HG02610 (cell line): Measurements from ENCODE around the gene G6PC1.

Experiments
- ATAC-seq: cut with Tn5 transposase; IDR thresholded peaks from one replicate; pipeline ENCODE4 v1.9.1; 2021; ENCODE audit warnings: mild to moderate bottlenecking, moderate library complexity; ENCODE audit not compliant: unreplicated experiment

Gene G6PC1

DNA sequence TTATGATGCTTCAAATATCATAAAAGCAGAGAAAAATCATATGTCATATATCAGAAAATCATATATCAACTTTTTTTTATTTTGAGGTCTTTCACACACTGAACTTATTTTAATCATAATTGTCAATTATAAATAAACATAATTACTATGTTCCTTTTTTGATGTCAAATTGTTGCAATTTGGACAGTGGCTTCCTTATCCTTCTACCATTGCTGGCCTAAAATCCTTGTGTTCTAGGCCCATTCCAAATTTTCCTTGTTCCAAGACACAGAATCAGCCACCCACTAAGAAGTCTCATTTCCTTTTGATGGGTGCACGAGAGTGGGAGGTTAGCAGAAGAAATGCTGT is 28.9 kb downstream of the G6PC1 start:
- no peak for ATAC-seq

DNA sequence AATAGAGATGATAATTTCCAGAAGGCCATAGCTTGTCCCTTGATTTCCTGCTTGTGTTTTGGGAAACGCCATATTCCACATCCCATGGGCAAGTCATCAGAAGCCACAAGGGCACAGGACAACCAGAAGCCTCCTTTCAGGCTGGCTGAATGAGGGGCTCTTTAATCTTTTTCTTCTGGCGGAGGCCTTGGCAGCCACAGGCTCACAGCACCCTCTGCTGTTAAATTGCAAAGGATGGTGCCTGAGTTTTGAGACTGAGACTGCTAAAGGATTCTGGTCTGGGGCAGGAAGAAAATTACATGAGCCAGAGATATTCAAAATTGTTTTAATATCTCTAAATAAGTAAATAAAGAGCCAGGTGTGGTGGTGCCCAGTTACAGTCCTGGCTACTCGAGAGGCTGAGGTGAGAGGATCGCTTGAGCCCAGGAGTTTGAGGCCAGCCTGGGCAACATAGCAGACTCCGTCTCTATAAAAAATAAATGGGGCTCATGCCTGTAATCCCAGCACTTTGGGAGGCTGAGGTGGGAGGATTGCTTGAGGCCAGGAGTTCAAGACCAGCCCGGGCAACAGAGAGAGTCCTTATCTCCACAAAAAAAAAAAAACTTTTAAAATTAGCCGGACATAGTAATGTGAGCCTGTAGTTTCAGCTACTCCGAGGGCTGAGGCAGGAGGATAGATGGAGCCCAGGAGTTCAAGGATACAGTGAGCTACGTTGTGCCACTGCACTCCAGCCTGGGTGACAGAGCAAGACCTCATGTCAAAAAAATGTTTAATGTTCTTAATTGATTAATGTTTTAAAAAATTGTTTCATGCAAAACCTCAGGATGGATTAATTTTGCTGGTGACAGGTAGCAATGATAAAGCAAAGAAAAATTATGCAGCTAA is 37.4 kb downstream of the G6PC1 start:
- no peak for ATAC-seq

DNA sequence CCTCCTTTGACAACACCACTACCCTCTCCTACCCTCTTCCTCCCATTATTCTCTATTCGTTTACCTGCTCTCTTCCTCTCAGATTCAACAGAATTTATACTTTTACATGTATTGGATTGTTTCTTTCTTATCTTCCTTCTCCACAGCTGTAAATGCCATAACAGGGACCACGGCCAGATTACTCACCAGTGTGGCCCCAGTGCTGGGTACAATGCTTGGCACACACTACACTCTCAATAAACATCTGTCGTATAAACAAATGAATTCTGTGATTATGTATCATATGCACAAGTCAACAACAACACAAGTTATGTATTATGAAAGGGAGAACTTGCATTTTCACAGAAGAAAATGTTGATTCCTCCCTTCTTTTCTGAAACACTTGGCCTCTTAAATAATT is 43.6 kb downstream of the G6PC1 start:
- ATAC-seq: no peak

DNA sequence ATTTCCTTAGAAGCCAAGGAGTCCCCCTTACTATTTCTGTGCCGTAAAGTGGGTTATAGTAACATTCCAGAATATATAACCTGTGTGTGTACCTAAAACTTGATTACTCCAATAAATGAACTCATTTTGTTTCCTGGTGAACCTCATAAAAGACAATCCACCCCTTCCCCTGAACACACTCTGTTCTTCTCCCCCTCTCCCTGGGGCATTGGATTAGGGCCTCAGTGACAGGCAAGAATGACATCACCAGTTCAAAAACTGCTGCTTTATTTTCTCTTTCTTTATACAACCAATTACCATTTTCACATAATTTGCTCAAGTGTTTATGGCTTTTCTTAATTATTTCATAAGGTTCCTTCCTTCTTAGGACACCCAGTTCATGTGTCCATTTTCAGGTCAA is 46.2 kb downstream of the G6PC1 start:
- no peak for ATAC-seq

DNA sequence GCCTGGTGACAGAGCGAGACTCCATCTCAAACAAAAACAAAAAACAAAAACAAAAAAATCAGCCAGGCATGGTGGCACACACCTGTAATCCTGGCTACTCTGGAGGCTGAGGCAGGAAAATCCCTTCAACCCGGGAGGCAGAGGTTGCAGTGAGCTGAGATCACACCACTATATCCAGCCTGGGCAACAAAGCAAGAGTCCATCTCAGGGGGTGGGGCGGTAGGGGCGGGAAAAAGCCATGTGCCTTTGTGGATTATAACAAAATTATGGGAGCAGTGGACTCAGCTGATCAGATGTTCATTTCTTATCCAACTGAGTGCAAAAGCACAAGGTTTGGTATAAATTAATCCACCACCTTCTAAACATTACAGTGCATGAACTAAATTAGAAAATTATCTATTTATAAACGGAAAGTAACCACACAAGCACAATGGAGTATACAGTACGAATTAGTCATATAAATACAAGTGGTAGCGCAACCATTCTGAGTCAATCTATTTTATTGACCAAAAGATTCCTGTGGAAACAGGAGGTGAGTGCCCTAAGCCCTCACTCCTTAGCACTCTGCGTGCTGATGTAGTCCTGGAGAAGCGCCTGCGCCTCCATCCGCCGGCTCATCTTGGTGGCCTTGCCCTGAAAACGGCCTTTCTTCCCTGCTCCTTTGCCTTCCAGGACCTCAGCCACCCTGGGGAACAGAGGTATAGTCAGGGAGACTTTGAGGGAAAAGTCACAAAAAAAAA is 49.6 kb downstream of the G6PC1 start:
- no peak for ATAC-seq
